ENCODE measurements around the gene ASCC1.
"Not testable (repeated sequence)": the region's sequence is repeated elsewhere in the genome, so short reads cannot be mapped to it uniquely, and the experiment has no call there.

ASCC1 gene

GRCh38 chr10:72123616-72124015, 92.5 kb downstream of the ASCC1 start:
- no peak for DNase-seq

GRCh38 chr10:72122221-72122620, 93.9 kb downstream of the ASCC1 start:
- DNase-seq, result no peak

GRCh38 chr10:72121389-72121788, 94.7 kb downstream of the ASCC1 start:
- no peak for DNase-seq

- DNase-seq, result no peak
Observed at GRCh38 chr10:72116372-72116771, 99.7 kb downstream of the ASCC1 start.

GRCh38 chr10:72114706-72115450, 101.2 kb downstream of the ASCC1 start:
- no peak for DNase-seq

GRCh38 chr10:72110673-72111401, 105.2 kb downstream of the ASCC1 start:
- no peak for DNase-seq

- DNase-seq, result no peak
Observed at GRCh38 chr10:72109636-72110157, 106.4 kb downstream of the ASCC1 start.

- no peak for DNase-seq
Observed at GRCh38 chr10:72108830-72109635, 107.0 kb downstream of the ASCC1 start.

GRCh38 chr10:72108004-72108370, 108.1 kb downstream of the ASCC1 start:
- not testable (repeated sequence) for DNase-seq

GRCh38 chr10:72107325-72108003, 108.6 kb downstream of the ASCC1 start:
- no peak for DNase-seq

- no peak for DNase-seq
Observed at GRCh38 chr10:72106896-72107295, 109.2 kb downstream of the ASCC1 start.

GRCh38 chr10:72106154-72106849, 109.8 kb downstream of the ASCC1 start:
- DNase-seq, result no peak

- no peak for DNase-seq
Observed at GRCh38 chr10:72105710-72106109, 110.4 kb downstream of the ASCC1 start.

- no peak for DNase-seq
Observed at GRCh38 chr10:72105098-72105475, 111.0 kb downstream of the ASCC1 start.

- no peak for DNase-seq
Observed at GRCh38 chr10:72104472-72105097, 111.5 kb downstream of the ASCC1 start.

- DNase-seq, result no peak
Observed at GRCh38 chr10:72099600-72099921, 116.5 kb downstream of the ASCC1 start.

- DNase-seq, result no peak
Observed at GRCh38 chr10:72098836-72099599, 117.1 kb downstream of the ASCC1 start.

- DNase-seq, result no peak
Observed at GRCh38 chr10:72098301-72098835, 117.7 kb downstream of the ASCC1 start.

- peak; percentile 92 for DNase-seq
Observed at GRCh38 chr10:72097448-72098300, 118.4 kb downstream of the ASCC1 start.

Data from fibroblast of upper back skin (primary cell).